GM11168 (cell line): Measurements from ENCODE around the gene NOC2L.
"Not testable (repeated sequence)": the region's sequence is repeated elsewhere in the genome, so short reads cannot be mapped to it uniquely, and the experiment has no call there.

Experiments
- in situ Hi-C: fragments of 300-500 bp; cut with MboI; formaldehyde crosslinking; loops from one replicate; pipeline ENCODE4 v1.12.0; 2022; ENCODE audit warnings: low sequenced_read_pairs; ENCODE audit not compliant: unreplicated experiment

NOC2L gene

DNA sequence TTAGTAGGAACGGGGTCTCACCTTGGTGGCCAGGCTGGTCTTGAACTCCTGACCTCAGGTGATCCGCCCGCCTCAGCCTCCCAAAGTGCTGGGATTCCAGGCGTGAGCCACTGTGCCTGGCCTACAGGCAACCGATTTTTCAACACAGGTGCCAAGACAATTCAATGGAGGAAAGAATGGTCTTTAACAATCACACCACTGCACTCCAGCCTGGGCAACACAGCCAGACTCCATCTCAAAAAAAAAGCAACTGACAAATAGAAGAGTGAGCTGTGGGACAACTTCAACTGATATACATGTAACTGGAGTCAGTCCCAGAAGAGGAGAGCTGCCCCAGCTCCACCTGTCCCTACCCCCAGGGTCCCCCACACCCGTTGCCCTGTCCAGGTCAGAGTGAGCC, 35.5 kb upstream of the NOC2L start:
- in situ Hi-C loops, result not testable (repeated sequence)

DNA sequence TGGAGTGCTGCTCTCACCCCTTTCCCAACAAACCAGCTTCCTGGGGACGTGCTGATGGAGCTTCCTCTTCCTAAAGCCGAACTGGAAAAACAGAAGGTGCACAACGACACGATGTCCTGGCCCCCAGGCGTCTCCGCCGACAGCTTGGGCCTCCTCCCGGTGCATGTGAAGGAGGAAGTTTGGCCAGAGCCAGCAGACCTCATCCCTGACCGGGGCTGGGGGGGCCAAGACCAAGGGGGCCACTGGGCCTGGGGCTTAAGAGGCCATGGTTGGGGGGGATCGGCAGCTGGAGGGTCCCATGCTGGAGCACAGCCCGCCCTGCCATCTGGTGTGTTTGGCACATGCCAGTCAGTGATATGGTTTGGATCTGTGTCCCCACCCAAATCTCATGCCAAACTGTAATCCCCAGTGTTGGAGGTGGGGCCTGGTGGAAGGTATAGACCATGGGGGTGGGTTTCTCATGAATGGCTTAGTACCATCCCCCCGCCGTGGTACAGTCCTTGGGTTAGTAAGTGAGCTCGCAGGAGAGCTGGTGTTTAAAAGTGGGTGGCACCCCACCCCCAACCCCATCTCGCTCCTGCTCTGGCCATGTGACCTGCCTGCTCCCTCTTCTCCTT, 34.4 kb upstream of the NOC2L start:
- in situ Hi-C loops, result no loop called here

DNA sequence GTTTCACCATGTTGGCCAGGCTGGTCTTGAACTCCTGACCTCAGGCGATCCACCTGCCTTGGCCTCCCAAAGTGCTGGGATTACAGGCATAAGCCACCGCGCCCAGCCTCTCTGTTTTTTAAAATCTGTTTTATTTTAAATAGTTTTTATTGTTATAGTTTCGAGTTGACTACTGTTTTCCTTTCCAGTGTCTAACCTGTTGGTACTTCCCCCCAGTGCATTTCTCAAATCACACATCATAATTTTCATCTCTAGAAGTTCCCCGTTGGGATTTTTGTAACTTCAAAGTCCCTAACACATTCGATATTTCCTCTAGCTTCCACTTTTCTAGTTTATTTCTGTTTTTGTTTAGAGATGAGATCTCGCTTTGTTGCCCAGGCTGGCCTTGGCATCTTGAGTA, 33.3 kb upstream of the NOC2L start:
- in situ Hi-C loops, result no loop called here

DNA sequence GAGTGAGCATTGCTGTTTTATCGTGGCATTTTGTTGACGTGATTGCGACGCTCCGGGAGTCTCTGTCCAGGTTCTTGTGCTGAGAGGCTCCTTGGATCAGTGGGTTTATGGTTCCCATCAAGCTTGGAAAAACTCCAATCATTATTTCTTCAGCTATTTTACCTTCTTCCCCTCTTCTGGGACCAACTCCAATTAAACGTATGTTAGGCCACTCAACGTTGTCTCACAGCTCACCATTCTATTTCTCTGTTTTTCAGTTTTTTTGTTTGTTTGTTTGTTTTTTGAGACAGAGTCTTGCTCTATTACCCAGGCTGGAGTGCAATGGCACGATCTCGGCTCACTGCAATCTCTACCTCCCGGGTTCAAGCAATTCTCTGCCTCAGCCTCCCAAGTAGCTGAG, 32.8 kb upstream of the NOC2L start:
- in situ Hi-C loops, result no loop called here

DNA sequence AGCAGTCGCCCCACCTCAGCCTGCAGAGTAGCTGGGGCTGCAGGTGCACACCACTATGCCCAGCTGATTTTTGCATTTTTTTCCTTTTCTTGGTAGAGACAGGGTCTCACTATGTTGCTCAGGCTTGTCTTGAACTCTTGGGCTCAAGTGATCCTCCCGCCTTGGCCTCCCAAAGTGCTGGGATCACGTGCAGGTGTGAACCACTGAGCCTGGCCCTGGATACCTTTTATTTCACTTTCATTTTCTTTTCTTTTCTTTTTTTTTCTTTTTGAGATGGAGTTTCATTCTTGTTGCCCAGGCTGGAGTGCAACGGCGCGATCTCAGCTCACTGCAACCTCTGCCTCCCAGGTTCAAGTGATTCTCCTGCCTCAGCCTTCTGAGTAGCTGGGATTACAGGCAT, 32.2 kb upstream of the NOC2L start:
- in situ Hi-C loops, result not testable (repeated sequence)

DNA sequence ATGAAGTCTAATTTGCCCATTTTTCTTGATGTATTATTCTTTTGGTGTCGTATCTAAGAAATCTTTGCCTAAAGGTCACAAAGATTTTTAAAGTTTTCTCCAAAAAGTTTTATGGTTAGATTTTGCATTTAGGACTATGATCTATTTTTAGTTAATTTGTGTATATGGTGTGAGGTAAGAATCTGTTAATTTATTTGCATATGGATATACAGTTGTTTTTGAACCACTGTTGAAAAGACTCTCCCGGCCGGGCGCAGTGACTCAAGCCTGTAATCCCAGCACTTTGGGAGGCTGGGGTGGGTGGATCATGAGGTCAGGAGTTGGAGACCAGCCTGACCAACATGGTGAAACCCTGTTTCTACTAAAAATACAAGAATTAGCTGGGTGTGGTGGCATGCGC, 29.0 kb upstream of the NOC2L start:
- in situ Hi-C loops, result not testable (repeated sequence)

DNA sequence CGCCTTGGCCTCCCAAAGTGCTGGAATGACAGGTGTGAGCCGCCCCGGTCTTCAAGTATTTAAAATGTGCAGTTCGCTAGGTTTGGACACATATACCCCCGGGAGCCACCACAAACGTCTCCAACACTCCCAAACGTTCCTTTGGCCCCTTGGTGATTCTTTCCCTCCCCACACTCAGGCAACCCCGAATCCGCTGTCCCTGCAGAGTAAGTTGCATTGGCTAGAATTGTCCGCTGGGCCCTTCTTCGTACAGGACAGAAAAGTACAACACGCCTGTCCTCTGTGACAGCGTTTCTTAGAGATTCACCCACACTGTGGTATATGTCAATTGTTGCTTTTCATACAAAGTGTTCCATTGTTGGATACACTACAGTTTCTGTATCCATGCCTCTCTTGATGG, 26.1 kb upstream of the NOC2L start:
- in situ Hi-C loops, result no loop called here

DNA sequence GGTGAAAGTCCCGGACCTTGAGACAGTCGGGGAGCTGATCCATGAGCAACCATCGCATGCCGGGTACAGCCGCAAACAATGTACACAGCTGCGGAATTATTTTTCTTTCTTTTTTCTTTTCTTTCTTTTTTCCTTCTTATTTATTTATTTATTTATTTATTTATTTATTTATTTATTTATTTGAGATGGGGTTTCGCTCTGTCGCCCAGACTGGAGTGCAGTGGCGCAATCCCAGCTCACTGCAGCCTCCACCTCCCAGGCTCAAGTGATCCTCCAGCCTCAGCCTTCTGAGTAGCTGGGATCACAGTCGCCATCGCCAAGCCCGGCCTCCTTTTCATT, 25.4 kb upstream of the NOC2L start:
- in situ Hi-C loops, result no loop called here

DNA sequence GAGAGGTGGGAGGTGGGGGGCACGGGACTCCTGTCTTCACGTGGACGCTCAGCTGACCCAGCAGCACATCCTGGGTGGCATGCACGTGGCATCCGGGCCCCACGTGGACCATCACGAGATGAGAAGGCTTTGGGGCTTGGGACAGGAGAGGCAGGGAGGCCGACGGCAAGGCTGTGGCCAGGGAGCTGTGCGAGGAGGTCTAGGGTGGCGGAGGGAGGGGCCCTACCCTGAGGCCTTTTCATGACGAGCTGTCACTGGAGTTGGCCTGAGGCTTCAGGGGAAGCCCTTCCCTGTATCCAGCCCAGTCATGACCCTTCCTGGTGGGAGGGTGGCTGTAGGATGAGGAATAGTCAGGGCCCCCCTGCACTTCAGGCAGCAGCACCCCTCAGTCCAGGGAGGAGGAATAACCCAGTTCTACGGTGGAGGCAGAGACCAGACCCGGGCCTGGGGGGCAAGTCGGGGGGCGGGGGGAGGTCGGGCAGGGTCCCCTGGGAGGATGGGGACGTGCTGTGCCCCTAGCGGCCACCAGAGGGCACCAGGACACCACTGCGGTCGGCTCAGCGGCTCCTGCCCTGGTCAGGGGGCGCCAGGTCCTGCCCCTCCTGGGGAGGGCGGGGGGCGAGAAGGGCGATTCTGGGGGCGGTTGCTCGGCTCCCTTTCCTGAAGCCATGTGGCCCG, 24.9 kb upstream of the NOC2L start:
- in situ Hi-C loops, result no loop called here

DNA sequence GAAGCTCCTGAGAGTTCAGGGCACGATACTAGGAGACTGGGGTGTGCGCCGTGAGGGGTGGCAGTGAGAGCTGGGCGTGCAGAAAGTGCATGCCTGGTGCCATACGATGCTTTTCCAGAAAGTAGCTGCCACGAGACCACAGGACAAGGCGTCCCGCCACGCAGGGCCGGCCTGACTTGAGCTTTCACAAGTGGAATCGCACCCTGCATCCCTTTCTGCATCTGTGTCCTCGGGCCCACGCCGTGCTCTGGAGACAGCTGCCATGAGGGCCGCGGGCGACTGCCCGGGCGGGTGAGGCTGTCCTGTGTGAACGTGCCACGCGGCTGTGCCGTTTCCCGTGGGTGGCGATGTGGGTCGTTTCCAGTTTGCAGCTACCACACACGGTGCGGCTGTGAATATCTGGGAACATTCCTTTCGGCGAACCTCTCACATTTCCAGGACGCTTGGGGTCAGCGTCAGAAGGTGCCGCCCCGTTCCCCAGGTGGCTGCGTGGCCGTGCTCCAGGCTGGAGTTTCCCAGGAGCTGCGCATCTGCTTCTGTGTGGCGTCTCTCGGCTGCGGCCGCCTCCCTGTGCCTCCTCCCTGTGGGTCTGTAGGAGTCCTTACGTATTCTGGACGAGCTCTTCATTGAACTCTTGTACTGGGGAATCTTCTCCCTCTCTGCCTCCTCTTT, 23.8 kb upstream of the NOC2L start:
- in situ Hi-C loops, result no loop called here

DNA sequence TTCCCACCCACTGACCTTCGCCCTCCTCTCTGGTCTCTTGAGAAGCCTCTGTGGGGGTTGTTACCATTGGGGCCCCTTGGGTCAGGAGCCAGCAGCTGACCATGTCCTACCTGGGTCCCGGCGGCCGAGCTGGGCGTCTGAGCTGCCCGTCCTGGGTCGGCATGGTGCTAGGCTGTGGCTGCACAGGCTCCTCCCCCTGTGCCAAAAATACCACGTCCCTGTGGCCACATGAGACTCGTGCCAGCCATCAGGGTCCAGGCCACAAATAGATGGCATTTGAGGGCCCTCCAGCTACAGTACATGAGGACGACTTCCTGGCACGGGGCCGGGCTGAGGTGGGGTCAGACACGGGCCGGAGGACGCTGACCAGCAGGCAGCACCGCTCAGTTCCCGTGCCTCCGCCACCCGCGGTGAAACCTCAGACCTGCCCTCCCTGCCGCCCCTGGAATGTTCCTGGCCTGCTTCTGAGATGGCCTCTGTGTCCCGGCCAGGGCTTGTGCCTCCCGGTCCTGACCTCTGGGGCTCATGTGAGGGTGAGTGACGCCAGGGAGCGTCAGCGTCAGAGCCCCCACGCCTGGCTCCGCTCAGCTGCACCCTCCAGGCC, 23.0 kb upstream of the NOC2L start, which contains the start of gene PERM1:
Gene PERM1 (minus strand): TSS at position 139 of the 604 bp plus-strand sequence. CDS start 1,064 bp downstream, outside the sequence.
- in situ Hi-C loops, result no loop called here

DNA sequence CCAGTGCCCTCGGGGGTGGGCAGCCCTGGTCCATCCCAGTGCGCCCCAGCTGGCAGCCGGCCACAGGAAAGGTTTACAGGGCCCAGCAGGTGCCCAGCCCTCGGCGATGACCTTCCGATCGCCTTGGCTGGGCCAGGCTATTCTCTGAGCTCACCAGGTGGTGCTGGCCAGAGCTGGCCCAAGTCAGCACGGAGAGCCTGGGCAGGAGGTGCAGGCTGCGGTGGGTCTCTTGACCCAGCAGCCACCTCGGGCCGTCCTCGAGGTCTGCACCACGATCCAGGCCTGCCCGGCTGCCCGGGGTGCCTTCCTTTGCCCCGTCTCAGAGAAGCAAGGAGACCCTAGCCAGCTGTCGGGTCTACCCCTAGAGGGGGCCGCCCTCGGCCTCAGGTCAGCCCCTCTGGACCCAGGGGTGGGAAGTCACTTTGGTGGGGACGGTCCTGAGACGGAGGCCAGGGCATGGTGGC, 22.5 kb upstream of the NOC2L start:
- in situ Hi-C loops, result no loop called here

DNA sequence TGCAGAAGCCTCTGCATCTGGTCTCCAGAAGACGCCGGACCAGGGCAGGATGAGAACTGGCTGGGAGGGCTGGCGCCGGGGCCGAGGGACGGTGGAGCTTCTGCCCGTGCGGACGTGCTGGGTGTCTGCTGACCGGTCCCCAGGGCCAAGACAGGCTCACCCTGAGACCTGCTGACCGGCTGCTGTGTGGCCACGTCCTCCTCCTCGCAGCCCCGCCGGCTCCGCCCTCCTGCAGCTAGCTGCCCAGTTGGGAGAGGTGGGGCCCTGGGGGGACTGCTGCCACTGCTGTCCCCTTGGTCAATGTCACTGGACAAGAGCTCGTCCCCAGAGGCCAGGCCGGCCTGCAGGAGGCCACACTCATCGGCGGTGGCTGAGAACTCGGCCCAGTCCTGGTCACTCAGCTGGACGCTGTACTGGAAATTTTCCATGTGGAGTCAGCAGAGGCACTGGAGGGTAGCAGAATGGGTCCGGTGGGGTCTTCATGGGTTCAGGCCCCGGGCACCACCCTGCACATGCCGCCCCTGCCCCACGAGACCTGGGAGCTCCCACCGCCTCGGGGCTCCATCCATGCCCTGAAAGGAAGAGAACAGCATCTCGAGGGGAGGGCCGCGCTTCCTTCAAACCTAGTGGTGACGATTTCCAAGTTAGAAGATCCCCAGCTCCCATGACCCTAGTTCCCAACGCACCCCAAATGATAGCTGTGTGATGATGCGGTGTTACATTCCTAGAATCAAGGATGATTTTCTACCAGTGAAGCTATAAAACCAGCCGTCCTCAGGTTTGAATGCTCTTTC, 21.7 kb upstream of the NOC2L start:
- in situ Hi-C loops, result no loop called here

DNA sequence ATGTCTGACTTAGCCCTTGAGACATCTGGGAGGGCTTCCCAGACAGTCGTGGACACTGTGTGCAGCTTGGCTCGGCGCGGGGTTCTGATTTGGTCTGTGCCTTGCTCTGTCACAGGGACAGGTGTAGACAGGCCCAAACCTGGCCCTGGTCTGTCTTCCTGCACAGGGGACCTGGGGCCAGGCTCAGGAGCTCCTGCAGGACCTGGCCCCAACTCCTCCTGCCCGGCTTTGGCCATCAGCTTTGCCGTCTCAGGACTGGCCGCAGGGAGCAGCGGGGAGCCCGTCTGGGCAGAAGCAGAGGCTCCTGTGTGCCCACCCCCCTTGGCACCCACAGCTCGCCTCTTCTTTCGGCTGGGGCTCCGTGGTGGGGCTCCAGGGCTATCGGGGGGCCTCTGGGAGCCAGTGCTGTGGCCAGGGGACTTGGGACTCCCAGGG, 21.1 kb upstream of the NOC2L start:
- in situ Hi-C loops, result no loop called here

DNA sequence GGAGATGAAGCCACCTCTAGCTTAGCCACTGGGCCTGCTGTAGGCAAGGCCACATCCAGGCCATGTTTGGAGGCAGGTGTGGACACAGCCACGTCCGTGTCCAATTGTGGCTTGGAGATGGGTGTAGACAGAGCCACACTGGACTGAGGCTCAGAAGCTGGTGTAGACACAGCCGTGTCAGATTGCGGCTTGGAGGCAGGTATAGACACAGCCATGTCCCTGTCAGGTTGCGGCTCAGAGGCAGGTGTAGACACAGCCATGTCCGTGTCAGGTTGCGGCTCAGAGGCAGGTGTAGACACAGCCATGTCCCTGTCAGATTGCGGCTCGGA, 20.7 kb upstream of the NOC2L start:
- in situ Hi-C loops, result no loop called here

DNA sequence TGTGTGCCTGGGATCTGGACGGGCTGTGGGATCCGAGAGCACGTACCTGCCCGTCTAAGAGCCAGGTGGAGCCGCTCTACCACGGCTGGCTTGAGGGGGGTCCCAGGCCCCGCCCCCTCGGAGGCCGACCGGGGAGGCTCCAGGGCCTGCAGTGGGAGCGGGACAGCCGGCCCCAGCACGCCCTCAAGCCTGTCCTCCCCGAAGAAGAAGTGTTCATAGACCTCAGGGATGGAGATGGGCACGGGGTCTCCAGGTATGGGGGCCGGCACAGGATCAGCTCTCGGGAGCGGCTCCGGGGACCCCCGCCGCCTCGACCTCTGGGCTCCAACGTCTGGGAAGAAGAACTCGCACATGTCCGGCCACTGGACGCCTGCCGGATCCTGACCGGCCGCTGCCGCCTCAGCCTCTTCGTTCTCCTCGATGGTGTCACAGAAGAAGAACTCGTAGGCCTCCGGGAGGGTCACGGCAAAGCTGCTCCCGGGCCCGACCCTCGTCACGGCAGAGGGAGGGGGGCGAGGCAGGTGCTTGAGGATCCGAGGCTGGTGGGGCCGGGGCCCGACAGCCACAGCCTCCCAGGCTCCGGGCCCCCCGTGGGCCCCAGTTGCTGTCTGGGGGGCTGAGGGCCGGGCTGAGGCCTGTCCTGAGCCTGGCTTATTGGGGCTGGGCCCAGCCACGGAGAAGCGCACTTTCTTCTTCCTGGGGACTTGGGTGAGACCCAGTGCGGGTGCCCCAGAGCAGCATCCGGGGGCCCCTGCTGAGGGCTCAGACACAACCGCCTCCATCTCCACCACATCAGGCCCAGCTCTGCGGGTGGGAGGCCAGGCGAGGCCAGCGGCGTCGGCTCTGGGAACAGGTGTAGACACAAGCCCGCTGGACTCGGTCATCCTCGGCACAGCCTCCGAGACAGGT, 20.0 kb upstream of the NOC2L start:
- in situ Hi-C loops, result no loop called here

DNA sequence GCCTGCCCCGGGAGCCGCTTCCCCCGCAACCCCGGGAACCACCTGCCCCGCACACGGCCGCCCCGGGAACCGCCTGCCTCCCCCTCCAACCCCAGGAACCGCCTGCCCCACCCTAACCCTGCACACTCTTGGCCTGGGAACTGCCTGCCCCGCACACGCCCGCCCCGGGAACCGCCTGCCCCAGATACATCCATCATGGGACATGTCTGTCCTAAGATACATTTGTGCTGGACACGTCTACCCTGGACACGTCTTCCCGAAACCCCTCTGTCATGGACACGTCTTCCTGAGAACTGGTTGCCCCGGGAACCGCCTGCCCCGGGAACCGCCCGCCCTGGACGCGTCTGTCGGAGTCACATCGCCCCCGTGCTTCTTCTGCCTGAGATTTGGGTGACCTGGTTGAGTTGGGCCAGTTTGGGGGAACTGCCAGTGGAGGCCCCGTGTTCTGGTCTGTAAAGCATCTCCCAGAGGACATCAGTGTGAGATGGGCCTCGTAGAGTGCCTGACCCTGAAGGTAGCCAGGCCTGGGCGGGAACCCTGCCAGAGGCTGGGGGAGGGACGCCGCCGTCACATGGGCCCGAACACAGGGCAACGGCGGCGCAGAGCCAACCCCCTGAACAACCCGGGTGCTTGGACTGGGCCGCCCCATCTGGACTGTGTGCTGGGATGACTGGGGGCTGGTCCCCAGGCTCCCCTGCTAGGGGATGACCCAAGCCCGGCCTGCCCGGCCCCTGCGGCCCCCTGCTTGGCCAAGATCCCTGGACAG, 19.2 kb upstream of the NOC2L start:
- in situ Hi-C loops, result no loop called here

DNA sequence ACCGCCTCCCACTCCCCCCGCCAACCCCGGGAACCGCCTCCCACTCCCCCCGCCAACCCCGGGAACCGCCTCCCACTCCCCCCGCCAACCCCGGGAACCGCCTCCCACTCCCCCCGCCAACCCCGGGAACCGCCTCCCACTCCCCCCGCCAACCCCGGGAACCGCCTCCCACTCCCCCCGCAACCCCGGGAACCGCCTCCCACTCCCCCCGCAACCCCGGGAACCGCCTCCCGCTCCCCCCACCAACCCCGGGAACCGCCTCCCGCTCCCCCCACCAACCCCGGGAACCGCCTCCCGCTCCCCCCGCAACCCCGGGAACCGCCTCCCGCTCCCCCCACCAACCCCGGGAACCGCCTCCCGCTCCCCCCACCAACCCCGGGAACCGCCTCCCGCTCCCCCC, 17.7 kb upstream of the NOC2L start:
- in situ Hi-C loops, result not testable (repeated sequence)
